GM21447 (cell line): Measurements from ENCODE around the gene SAV1.
"Not testable (repeated sequence)": the region's sequence is repeated elsewhere in the genome, so short reads cannot be mapped to it uniquely, and the experiment has no call there.

Experiments
- ATAC-seq: cut with Tn5 transposase; IDR thresholded peaks from one replicate; pipeline ENCODE4 v1.9.1; 2021; ENCODE audit not compliant: unreplicated experiment

SAV1 gene

DNA sequence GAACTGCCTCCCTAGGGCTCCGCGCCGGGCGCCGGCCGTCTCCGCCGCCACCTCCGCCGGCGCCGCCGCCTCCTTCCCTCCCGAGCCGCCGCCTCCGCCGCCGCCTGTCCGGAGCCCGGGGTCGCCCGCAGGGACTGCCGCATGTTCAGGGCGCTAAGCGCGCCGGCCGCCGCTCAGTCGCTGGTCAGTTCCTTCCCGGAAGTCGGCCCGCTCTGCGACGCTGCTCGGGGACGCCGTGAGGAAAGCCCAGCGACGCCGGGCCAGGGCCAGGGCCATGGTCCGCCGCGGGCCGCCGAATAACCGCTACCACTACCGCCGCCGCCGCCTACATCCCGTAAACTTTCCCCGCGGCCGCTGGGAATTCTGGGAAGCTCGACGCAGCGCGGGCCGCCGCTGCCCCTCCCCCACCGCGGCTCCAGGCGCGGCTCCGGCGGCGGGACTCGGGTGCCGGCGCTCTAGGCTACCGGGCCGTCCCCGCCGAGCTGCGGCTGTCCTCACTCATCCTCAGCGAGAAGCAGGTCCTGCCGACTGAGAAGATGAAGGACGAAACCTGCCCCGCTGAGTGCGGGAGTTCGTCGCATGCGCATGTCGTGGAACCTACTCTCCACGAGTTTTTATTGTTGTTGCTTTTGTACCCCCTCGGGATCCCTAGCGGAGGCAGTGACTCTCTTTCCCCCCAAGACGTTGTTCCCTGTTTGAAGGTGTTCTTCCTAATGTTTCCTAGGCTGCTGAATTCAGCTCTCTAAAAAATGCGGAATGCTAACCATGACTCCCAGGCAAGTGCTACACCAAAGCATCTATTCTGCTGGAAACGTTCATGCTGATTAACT, at the start of gene SAV1:
Gene SAV1, minus strand, starts transcription at position 311 of the 830 bp plus-strand sequence. CDS start 339 bp downstream, outside the sequence.
- peak; percentile 52 for ATAC-seq

- no peak for ATAC-seq
Measured at GRCh38 chr14:50717811-50718210, 49.7 kb upstream of the SAV1 start.

DNA sequence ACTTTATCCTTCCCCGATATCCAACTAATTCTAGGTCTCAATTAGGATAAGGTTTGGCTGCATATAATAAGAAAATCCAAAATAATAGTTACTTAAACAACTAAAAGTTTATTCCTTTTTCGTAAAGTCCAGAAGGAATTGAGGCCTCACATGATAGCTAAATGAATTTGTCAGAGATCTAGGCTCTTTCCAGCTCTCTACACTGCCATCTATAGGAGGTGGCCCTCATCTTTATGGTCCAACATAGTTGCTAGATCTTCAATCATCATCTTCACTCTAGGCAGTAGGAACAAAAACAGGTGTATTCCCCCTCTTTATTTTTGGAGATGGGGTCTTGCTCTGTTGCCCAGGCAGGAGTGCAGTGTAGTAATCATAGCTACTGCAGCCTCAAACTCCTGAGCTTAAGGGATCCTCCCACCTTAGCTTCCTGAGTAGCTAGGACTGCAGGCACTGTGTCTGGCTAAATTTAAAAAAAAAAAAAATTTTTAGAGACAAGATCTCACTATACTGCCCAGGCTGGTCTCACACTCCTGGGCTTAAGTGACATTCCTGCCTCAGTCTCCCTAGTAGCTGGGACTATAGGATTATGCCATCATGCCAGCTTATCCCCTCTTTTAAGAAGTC, 46.5 kb upstream of the SAV1 start:
- no peak for ATAC-seq

DNA sequence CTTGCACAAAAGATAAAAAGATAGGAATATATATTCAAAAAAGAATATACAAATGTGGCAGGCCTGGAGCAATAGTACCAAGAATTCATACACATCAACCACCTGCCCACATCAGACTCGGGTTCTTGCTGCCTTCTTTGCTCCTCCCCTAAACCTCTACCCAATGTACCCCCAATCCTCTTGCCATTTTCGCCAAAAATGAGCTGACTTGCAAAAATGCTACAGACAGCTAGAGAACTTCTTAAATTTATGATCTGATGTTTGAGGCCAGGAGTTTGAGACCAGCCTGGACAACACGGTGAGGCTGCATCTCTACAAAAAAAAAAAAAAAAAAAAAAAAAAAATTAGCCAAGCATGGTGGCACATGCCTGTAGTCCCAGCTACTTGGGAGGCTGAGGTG, 42.9 kb upstream of the SAV1 start:
- no peak for ATAC-seq

DNA sequence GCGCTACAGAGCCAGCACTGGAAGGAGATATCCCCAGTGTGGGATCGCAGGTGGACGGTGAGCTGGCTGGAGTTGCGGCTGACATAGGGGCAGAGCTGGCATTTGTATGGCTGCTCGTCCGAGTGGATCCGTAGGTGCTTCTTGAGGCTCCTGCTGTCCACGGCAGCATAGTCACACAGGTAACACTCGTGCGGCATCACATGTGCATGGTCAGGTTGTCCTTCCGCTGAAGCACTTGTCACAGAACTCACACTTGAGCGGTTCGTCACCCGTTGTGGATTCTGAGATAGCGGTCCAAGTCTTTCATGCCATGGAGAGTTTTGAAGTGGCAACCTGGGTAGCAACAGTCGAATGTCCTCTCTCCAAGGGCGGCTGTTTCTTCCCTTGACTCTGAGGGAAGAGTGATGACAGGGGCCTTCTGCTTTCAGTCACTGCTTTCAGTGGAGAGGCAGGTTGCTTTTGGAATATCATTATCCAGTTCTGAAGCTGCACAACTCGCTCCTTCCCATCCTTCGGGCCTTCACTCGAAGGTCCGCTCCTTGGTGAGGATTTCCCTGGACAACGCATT, 37.0 kb upstream of the SAV1 start:
- ATAC-seq: no peak

DNA sequence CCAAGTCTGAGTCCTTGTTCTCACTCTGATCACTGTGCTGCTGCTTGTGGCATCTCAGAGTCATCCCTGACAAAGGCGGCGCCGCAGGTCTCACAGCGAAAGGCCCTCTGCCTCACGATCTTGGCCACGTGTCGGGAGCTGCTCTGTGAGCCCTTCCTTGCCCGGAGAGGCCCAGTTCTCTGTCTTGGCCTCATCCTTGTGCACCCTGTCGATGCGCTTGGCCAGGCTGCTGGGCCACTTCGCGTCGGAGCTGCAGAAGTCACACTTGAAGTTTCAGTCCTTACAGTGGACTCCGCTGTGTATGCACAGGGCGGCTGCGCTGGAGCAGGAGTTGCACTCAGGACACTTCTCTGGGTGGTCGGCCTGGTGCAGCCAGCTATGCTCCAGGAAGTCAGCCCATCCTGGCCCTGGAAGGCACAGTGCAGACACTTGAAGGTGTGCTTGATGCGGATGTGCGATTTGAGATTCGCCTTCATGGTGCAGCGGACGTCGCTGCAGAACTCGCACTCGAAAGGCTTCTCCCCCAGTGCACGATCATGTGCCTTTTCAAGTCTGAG, 36.4 kb upstream of the SAV1 start:
- ATAC-seq: no peak

GRCh38 chr14:50697659-50698290, 29.7 kb upstream of the SAV1 start:
- ATAC-seq: no peak

DNA sequence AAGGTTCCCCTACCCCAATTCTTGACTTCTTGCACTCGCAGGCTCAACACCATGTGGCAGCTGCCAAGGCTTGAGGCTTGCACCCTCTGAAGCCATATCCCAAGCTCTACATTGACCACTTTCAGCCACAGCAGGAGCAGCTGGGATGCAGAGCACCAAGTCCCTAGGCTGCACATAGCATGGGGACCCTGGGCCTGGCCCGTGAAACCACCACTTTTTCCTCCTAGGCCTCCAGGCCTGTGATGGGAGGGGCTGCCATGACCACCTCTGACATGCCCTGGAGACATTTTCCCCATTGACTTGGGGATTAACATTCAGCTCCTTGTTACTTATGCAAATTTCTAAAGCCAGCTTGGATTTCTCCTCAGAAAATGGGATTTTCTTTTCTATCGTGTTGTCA, 26.2 kb upstream of the SAV1 start:
- ATAC-seq: not testable (repeated sequence)

GRCh38 chr14:50688875-50689274, 20.8 kb upstream of the SAV1 start:
- no peak for ATAC-seq

DNA sequence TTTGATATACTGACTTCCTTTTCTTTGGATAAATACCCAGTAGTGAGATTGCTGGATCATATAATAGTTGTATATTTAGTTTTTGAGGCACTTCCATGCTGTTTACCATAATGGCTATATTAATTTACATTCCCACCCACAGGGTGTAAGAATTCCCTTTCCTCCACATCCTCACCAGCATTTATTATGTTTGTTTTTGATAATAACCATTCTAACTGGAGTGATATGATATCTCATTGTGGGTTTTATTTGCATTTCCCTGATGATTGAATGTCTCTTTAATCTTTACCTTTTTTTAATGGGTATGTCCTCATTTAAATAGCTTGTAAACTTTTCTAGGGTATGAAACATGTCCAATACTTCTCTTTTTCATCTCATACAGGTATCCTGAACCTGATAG, 11.6 kb upstream of the SAV1 start:
- ATAC-seq: no peak

- no peak for ATAC-seq
Measured at GRCh38 chr14:50678163-50678562, 10.1 kb upstream of the SAV1 start.

GRCh38 chr14:50677527-50678063, 9.5 kb upstream of the SAV1 start:
- peak; percentile 84 for ATAC-seq

DNA sequence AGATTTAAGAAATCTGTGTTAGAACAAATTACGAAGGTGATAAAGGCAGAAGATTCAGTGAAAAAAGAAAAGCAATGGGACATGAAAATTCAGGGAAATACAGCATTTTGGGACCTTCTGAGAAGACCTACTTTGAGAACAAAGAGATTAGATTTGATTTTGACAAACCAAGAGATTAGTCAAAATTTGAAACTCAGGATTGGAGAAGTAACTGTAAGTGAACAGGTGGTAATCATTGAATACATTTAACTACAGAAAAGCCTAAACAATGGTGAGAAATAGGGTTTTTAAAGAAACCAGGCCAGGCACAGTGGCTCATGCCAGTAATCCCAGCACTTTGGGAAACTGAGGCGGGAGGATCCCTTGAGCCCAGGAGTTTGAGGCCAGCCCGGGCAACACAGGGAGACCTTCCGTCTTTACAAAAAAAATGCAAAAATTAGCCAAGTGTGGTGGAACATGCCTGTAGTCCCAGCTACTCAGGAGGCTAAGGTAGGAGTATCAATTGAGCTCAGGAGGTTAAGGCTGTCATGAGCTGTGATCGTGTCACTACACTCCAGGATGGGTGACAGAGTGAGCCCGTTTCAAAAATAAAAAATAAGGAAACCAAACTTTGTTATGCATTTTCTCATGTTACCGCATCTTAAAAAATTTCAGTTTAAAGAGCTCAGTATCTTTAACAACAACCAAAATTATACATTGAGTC, 8.9 kb upstream of the SAV1 start:
- ATAC-seq: peak; percentile 35

DNA sequence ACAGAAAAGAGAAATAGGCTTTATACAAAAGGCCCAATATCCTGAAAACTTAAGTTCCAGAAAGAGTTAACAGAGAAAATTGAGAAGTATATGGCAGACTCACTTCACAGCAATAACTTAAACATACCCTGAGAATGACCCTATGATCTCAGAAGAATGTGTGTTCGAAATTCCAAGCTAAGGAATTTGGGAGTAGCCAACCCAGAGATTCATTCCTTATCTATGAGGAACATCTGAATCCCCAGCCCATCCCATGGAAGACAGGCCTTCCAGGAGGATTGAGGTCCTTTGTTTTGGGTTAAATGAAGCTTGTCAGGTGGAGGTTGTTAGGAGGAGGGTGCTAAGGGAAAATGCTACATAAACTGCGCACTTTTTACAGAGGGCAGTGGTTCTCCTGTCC, 7.5 kb upstream of the SAV1 start:
- ATAC-seq: no peak

GRCh38 chr14:50670866-50671256, 2.8 kb upstream of the SAV1 start:
- no peak for ATAC-seq

DNA sequence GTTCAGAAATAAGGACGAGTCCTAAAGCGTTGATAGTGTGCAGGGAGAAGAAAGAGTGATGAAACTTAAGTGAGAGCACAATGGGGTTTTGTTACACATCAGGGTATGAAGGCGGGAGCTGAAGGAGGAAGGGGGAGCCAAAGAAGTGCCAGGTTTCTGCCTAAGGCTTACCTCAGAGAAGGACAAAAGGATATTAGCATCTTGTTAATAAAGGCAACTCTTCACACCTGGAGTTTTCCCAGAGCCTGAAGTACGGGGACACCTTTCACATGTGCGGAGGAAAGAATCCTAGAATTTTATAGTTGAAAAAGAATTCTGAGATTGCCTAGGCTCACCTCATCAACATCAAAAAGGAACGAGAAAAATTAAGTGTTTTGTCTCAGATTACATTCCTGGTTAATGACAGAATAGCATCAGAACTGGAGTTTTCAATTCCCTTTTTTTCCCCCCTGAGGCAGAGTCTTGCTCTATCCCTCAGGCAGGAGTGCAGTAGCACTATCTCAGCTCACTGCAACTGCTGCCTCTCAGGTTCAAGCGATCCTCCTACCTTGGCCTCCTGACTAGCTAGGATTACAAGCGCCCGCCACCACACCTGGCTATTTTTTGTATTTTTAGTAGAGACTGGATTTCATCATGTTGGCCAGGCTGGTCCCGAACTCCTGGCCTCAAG, 2.2 kb upstream of the SAV1 start:
- no peak for ATAC-seq

GRCh38 chr14:50669441-50669986, 1.4 kb upstream of the SAV1 start:
- no peak for ATAC-seq

DNA sequence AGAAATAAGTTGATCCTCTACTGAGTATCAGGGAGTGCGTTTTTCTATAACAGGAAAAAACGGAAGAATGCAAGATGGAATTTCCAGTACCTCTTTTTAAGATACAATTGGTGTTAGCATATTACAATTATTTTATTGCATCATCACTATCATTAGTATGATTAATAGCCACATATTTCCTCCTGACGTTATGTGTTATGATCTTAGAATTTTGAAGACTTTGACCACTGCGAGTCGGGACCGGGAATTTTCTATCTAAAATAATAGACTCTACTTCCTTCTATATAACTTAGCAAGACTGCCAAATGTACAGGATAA, 679 bp upstream of the SAV1 start:
- no peak for ATAC-seq

- ATAC-seq: peak; percentile 53
Measured at GRCh38 chr14:50667684-50667995, 466 bp downstream of the SAV1 start.
